GM18519 (cell line): Measurements from ENCODE around the gene CGNL1.

Source experiments
- ATAC-seq: cut with Tn5 transposase; IDR thresholded peaks from one replicate; pipeline ENCODE4 v1.9.1; 2021; ENCODE audit warnings: mild to moderate bottlenecking, moderate library complexity; ENCODE audit not compliant: unreplicated experiment, low FRiP score

The CGNL1 gene

GRCh38 chr15:57384024-57384423 is 7.7 kb downstream of the CGNL1 start:
- no peak for ATAC-seq

- ATAC-seq = no peak
These were observed 8.5 kb downstream of the CGNL1 start for GRCh38 chr15:57384816-57385215.

GRCh38 chr15:57385923-57386390 is 9.7 kb downstream of the CGNL1 start:
- no peak for ATAC-seq

- ATAC-seq = no peak
These were observed 10.7 kb downstream of the CGNL1 start for GRCh38 chr15:57386976-57387375.

GRCh38 chr15:57387564-57388076 is 11.3 kb downstream of the CGNL1 start:
- ATAC-seq = no peak

- ATAC-seq = no peak
These were observed 12.2 kb downstream of the CGNL1 start for GRCh38 chr15:57388464-57388863.

- no peak for ATAC-seq
These were observed 13.7 kb downstream of the CGNL1 start for GRCh38 chr15:57389991-57390390.

- ATAC-seq = no peak
These were observed 14.3 kb downstream of the CGNL1 start for GRCh38 chr15:57390583-57390982.

- ATAC-seq = no peak
These were observed 15.2 kb downstream of the CGNL1 start for GRCh38 chr15:57391537-57391936.

GRCh38 chr15:57393061-57393460 is 16.8 kb downstream of the CGNL1 start:
- ATAC-seq = no peak

GRCh38 chr15:57395292-57395691 is 19.0 kb downstream of the CGNL1 start:
- ATAC-seq = no peak

- no peak for ATAC-seq
These were observed 22.0 kb downstream of the CGNL1 start for GRCh38 chr15:57398336-57398735.

- ATAC-seq = no peak
These were observed 25.2 kb downstream of the CGNL1 start for GRCh38 chr15:57401546-57401945.

- no peak for ATAC-seq
These were observed 26.7 kb downstream of the CGNL1 start for GRCh38 chr15:57403017-57403416.

- no peak for ATAC-seq
These were observed 27.4 kb downstream of the CGNL1 start for GRCh38 chr15:57403566-57404325.

- no peak for ATAC-seq
These were observed 28.8 kb downstream of the CGNL1 start for GRCh38 chr15:57405133-57405532.

- no peak for ATAC-seq
These were observed 29.9 kb downstream of the CGNL1 start for GRCh38 chr15:57406062-57406772.

- ATAC-seq = no peak
These were observed 34.1 kb downstream of the CGNL1 start for GRCh38 chr15:57410373-57410772.

- ATAC-seq = no peak
These were observed 35.9 kb downstream of the CGNL1 start for GRCh38 chr15:57411945-57412768.

GRCh38 chr15:57415602-57416001 is 39.3 kb downstream of the CGNL1 start:
- no peak for ATAC-seq

- ATAC-seq = no peak
These were observed 42.3 kb downstream of the CGNL1 start for GRCh38 chr15:57418635-57419034.
